ENCODE data around the gene SIPA1L3. TPM values are rescaled to one million over a fixed set of nuclear protein-coding genes. Genes with fewer than 3 reads are reported as not detected.

The SIPA1L3 gene
- total and polyA plus RNA-seq, 2 experiments from 2014 or later = 13.7 to 23.3 TPM

DNA sequence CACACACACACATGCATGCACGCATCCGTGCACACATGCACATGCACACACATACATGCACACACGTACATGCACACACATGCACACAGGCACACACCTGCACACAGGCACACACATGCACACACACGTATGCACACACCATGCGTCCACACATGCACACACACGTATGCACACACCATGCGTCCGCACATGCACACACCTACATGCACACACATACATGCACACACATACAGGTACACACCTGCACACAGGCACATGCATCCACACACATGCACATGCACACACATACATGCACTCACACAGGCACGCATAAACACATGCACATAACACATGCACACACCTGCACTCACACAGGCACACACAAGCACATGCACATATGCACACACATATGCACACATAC, 204.9 kb downstream of the SIPA1L3 start:
- no peak overlapping the region for H3K4me2 ChIP-seq
- peaks cover 4% of the 10 kb centered on the region for H3K36me3 ChIP-seq (replicated peaks; ENCODE audit: insufficient read depth, low read depth)
- DNase-seq (ENCODE audit: low spot score) = no peak
- H3K27ac ChIP-seq = no peak overlapping the region
- H3K27me3 ChIP-seq = no peaks in the 10 kb centered on the region
- H3K4me1 ChIP-seq (ENCODE audit: insufficient read depth) = no peaks in the 10 kb centered on the region
- 97% methylated on average over 9 of the region's 9 CpGs for WGBS (ENCODE audit: low lambda C conversion rate, missing lambda C conversion rate)
- H3K4me3 ChIP-seq = no peak overlapping the region
- H4K20me1 ChIP-seq (ENCODE audit: insufficient read depth, poor library complexity, severe bottlenecking) = no peaks in the 10 kb centered on the region
- no peaks in the 10 kb centered on the region for H3K79me2 ChIP-seq
- H2AFZ ChIP-seq = no peak overlapping the region
- H3K9me2 ChIP-seq (replicated peaks; ENCODE audit: insufficient read depth) = no peaks in the 10 kb centered on the region
- H3K9me3 ChIP-seq (ENCODE audit: low read depth) = no peaks in the 10 kb centered on the region
- TF ChIP-seq EZH2phosphoT487 (IDR thresholded peaks at IDR 0.05; ENCODE audit: low read depth, severe bottlenecking, unreplicated experiment) = no peak
- TF ChIP-seq, protein P1, sequence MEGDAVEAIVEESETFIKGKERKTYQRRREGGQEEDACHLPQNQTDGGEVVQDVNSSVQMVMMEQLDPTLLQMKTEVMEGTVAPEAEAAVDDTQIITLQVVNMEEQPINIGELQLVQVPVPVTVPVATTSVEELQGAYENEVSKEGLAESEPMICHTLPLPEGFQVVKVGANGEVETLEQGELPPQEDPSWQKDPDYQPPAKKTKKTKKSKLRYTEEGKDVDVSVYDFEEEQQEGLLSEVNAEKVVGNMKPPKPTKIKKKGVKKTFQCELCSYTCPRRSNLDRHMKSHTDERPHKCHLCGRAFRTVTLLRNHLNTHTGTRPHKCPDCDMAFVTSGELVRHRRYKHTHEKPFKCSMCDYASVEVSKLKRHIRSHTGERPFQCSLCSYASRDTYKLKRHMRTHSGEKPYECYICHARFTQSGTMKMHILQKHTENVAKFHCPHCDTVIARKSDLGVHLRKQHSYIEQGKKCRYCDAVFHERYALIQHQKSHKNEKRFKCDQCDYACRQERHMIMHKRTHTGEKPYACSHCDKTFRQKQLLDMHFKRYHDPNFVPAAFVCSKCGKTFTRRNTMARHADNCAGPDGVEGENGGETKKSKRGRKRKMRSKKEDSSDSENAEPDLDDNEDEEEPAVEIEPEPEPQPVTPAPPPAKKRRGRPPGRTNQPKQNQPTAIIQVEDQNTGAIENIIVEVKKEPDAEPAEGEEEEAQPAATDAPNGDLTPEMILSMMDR (IDR thresholded peaks at IDR 0.05; ENCODE audit: poor library complexity) = no peak
- no peak for TF ChIP-seq EZH2 (IDR thresholded peaks at IDR 0.05; ENCODE audit: borderline replicate concordance)

DNA sequence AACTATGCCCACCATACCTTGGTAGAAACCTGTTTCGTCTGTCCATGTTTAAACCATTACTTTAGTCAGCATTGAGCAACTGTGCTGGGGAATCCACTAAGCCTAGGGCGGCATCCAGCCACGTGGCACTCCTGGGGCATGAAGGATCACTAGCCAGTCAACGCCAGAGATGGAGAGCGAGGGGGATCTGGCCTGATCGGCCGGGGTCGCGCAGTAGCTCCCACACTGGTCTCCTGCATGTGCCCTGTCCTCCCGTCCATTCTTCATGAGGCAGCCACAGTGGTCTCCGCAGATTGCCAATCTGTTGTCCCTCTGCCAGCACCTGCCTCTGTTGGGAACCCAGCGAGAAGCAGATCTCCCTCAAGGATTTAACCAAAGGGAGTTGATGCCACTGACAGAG, 207.6 kb downstream of the SIPA1L3 start:
- Histone ChIP-seq H3K79me2 (no peaks in the 10 kb centered on the region), H4K20me1 (ENCODE audit: insufficient read depth, poor library complexity, severe bottlenecking) (no peaks in the 10 kb centered on the region), H3K27ac (no peak overlapping the region), H3K27me3 (no peaks in the 10 kb centered on the region), H3K9me3 (ENCODE audit: low read depth) (no peaks in the 10 kb centered on the region), H3K36me3 (replicated peaks; ENCODE audit: insufficient read depth, low read depth) (no peaks in the 10 kb centered on the region), H3K4me1 (ENCODE audit: insufficient read depth) (no peaks in the 10 kb centered on the region), H3K4me2 (no peak overlapping the region), H2AFZ (no peak overlapping the region), H3K9me2 (replicated peaks; ENCODE audit: insufficient read depth) (no peaks in the 10 kb centered on the region), H3K4me3 (no peak overlapping the region)
- WGBS (ENCODE audit: low lambda C conversion rate, missing lambda C conversion rate) = 97% methylated on average over 12 of the region's 12 CpGs
- DNase-seq (ENCODE audit: low spot score) = no peak
- no peak for TF ChIP-seq EZH2phosphoT487 (IDR thresholded peaks at IDR 0.05; ENCODE audit: low read depth, severe bottlenecking, unreplicated experiment)

DNA sequence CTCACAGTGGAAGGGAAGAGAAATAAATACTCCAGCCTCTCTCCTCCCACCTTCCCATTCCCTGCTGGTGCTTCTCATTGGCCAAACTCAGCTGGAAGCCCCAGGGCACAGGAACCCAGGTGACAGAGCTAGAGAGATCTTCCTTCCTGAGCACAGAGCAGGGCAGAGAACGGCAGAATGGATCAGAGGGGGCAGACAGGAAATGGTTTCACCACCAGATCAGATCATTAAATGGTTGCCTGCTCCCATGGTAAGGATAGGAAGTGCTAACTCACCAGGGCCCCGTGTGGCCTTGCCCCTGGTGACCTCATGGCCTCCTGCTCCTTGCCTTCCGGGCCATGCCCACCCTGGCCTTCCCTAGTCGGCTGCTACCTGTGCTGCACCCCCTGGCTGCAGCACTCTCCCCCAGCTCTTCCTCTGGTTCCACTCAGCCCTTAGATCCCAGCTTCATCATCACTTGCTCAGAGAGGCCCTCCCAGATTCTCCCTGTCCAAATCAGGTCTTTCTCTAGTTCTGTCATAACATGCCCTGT, 208.3 kb downstream of the SIPA1L3 start:
- WGBS (ENCODE audit: low lambda C conversion rate, missing lambda C conversion rate) = 79% methylated on average over 4 of the region's 4 CpGs
- no peaks in the 10 kb centered on the region for H3K9me3 ChIP-seq (ENCODE audit: low read depth)

GRCh38 chr19:38118176-38118575, 211.2 kb downstream of the SIPA1L3 start:
- Histone ChIP-seq H3K27me3 (no peaks in the 10 kb centered on the region), H3K9me2 (replicated peaks; ENCODE audit: insufficient read depth) (no peaks in the 10 kb centered on the region), H3K27ac (no peak overlapping the region), H3K4me1 (ENCODE audit: insufficient read depth) (no peaks in the 10 kb centered on the region), H3K9me3 (ENCODE audit: low read depth) (no peaks in the 10 kb centered on the region), H3K4me2 (no peak overlapping the region), H3K4me3 (no peak overlapping the region), H2AFZ (no peak overlapping the region), H3K36me3 (replicated peaks; ENCODE audit: insufficient read depth, low read depth) (no peaks in the 10 kb centered on the region), H3K79me2 (no peaks in the 10 kb centered on the region), H4K20me1 (ENCODE audit: insufficient read depth, poor library complexity, severe bottlenecking) (no peaks in the 10 kb centered on the region)
- TF ChIP-seq EZH2 (IDR thresholded peaks at IDR 0.05; ENCODE audit: borderline replicate concordance) = no peak
- TF ChIP-seq, protein P1 (IDR thresholded peaks at IDR 0.05; ENCODE audit: poor library complexity) = no peak
- no peak for TF ChIP-seq EZH2phosphoT487 (IDR thresholded peaks at IDR 0.05; ENCODE audit: low read depth, severe bottlenecking, unreplicated experiment)
- 90% methylated on average over 9 of the region's 9 CpGs for WGBS (ENCODE audit: low lambda C conversion rate, missing lambda C conversion rate)
- no peak for DNase-seq (ENCODE audit: low spot score)

More for the DNA sequence above, 208.3 kb downstream of the SIPA1L3 start:
- Histone ChIP-seq H3K4me2 (no peak overlapping the region), H4K20me1 (ENCODE audit: insufficient read depth, poor library complexity, severe bottlenecking) (no peaks in the 10 kb centered on the region), H3K4me1 (ENCODE audit: insufficient read depth) (no peaks in the 10 kb centered on the region), H3K4me3 (no peak overlapping the region), H3K27ac (no peak overlapping the region), H3K27me3 (no peaks in the 10 kb centered on the region), H3K9me2 (replicated peaks; ENCODE audit: insufficient read depth) (no peaks in the 10 kb centered on the region), H3K79me2 (no peaks in the 10 kb centered on the region), H3K36me3 (replicated peaks; ENCODE audit: insufficient read depth, low read depth) (no peaks in the 10 kb centered on the region), H2AFZ (no peak overlapping the region)
- TF ChIP-seq EZH2 (IDR thresholded peaks at IDR 0.05; ENCODE audit: borderline replicate concordance) (no peak), EZH2phosphoT487 (IDR thresholded peaks at IDR 0.05; ENCODE audit: low read depth, severe bottlenecking, unreplicated experiment) (no peak)
- TF ChIP-seq, protein P1 (IDR thresholded peaks at IDR 0.05; ENCODE audit: poor library complexity) = no peak
- DNase-seq (ENCODE audit: low spot score) = no peak
